NCI-H2227 (cell line): ENCODE data around the gene OLFML2A.
A peak's percentile ranks its signal among the peaks of the same experiment; 100 is the strongest.
"Not testable (repeated sequence)": the region's sequence is repeated elsewhere in the genome, so short reads cannot be mapped to it uniquely, and the experiment has no call there.

ENCODE experiments used
- DNase-seq: peaks from one replicate; lab custom pipeline; 2025; ENCODE audit not compliant: unreplicated experiment; lab: John Stamatoyannopoulos, UW

Gene OLFML2A

DNA sequence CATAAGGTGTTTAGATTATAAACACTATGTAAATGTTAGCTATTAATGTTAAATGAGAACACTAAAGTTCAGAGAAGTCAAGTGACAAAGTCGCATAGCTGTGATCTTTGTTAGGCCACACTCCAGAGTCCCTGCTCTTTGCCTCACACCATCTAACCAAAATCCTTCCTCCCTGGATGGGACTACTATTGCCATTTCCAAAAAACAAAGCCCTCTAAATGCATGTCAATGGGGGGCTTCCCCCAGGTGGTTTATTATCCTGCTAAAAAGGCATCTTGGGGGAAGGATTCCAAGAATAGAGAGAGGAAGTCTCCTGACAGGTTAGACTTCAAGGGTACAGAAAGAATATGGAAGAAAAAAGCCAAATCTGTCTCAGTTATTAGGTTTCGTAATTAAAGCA lies 16.2 kb upstream of the OLFML2A start:
- no peak for DNase-seq

DNA sequence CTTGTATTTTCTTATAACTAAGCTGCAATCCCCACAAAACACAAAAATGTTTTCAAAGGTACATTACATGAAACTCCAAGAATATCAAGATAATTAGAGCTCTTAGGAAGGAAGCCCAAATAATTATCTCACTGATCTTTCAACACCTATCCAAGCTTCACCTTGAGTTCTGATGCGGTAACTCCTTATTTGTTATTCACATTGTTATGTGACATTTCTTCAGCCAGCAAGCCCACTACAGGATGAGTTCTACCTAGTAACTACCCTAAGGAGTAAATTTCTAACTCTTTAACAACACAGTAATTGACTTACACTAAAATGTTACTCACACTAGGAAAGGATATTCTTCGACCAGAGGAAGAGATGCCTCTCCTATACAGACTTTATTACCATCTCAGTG lies 15.7 kb upstream of the OLFML2A start:
- DNase-seq: no peak

DNA sequence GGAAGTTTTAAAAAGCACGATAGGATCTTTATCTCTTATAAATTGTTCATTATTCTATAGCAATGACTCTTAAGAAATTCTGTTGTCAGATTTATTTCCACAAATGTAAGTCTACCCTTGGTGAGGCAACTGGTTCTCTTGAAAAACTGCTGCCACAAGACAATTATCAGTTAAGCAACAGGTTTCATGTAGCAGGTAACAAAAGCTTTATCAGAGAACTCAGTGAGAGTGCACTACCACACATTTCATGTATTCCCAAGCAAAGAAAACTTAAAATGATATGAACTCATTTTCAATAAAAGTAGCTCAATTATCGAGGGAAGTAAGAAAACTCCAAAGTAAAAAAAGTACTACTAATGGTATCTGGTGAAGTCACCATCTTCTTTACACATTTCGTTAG lies 15.2 kb upstream of the OLFML2A start:
- DNase-seq: no peak

GRCh38 chr9:124762633-124763032 lies 14.3 kb upstream of the OLFML2A start:
- DNase-seq: no peak

DNA sequence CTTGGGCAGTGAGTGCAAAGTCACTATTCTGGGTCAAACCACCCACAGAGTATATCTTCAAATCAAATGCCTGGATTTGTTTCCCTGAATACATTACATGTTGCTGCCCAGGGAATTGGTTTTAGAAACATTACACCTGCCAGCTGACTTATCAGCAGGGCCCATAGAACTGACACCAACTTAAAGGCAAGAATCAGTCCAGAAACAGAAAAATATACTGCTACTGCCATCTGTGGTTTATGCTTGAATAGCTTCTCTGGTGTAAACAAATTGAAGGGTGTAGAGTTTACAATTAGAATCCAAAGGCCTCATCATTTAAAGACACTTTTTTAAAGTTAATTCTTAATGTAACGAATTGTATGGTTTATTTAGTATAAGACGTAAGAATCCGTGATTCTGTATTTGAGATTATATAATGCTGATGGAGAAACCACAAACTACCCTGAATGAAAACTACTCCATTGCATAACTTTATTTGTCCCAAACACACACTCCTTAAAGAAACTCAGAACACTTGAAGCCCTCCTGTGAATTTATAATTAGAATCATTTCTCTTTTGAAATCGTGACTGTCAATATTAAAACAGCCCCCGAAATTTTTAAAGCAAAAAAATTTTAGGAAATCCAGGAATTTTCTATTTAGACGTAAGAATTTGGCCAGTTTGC lies 12.0 kb upstream of the OLFML2A start:
- DNase-seq: no peak

- no peak for DNase-seq
Measured at GRCh38 chr9:124765439-124765835, 11.5 kb upstream of the OLFML2A start.

GRCh38 chr9:124766326-124766725 lies 10.6 kb upstream of the OLFML2A start:
- no peak for DNase-seq

GRCh38 chr9:124766815-124767554 lies 9.9 kb upstream of the OLFML2A start:
- DNase-seq: no peak

- DNase-seq: no peak
Measured at GRCh38 chr9:124767821-124768220, 9.1 kb upstream of the OLFML2A start.

GRCh38 chr9:124768334-124768733 lies 8.6 kb upstream of the OLFML2A start:
- no peak for DNase-seq

DNA sequence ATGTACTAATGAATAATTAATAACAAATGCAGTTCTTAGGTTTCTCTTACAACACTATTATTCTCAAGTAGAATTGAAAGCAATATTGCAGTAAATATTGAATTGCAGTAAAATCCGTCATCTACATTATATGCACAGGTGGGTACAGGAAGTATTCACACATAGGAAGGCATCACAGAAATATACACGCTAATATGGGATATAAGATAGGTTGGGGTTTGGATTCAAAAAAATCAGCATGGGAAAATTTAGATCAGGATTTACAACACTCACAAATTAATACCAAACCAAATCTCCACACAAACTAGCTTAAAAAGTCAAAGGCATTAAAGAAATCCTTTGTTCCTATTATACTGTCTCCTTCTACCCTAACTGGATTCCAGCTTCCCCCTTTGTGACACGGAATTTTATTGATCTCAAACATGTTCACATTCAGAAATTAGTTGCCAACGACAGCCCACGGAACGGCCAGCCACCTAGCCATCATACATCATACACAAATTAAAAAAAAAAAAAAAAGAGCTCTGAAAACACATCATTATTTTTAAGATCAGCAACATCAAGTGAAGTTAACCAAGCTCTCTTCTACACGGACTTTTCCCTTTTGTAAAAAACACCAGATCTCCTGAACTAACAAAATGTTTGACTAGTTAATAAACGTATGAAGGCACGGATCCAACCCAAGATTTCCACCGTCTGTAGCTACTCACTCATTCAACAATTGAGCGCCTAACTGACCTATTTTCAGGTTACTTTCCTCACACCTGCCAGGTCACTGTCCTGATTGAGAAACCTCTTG lies 8.0 kb upstream of the OLFML2A start:
- DNase-seq: no peak

GRCh38 chr9:124769549-124770358 lies 7.2 kb upstream of the OLFML2A start:
- no peak for DNase-seq

DNA sequence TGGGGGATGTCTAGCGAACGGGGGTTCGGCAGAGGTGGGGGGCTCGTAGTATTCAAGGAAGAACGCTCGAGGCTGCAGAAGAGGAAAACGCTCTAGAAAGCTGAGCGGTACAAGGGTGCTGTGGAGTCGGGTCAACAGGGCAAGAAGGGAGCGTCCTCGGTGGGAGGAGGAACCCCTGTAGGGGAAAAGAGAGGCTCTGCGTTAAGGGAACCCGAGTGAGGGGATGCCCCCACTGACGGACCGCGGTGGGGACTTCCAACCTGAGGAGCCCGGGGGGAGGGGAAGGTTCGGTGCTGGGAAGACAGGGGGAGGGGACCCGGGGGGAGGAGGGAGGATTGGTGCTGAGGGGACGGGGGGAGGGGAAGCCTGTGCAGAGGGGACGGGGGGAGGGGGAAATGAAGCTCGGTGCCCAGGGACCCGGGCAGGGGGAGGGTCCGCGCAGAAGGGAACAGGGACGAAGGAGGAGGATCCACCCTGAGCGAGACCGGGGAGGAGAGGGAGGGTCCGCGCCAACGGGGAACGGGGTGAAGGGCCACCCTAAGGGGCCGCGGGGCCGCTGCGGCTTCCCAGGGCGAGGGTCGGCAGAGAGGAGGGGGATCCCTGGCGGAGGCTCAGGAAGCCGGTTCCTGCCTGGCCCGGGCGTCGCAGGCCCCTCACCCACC lies 6.4 kb upstream of the OLFML2A start:
- peak; percentile 39 for DNase-seq

DNA sequence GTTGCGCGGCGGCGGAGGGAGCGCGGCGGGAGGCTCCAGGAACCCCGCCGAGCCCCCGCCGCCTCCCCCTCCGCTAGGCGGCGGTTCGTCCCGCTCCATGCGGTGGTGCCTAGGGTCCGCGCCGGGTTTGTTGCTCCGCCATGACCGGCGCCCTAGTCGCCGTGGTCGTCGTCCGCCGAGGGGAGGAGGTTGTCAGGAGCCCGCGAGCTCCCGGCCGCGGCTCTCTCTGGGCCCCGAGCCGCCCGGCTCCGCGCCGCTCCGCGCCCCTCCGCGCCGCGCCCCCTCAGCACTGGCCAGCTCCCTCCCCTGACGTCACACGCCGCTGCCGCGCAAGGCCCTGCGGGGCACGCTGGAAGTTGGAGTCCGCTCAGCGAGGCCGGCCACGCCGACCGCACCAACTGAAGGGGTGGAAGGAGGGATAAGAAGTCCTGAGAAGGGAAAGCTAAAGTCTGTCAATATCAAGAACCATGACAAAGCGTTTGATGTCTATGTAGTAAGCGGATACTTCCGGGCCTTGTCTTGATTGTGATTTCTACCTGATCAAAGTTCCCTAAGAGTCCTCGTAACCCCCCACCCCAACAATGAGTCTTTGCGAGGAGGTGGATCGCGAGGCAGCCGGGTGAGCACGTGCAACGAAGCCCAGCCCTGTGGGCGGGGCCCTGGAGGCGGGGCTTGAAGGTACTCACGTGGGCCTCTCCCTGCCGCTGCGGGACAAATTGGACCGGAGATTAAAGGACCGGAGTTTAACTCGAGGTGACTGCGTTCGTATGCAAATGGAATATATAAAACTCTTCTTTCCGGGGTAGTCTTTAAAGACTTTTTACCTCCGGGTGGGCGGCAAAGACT lies 5.7 kb upstream of the OLFML2A start, which contains the start of gene NR6A1:
Gene NR6A1, minus strand, starts transcription at position 291 of the 846 bp plus-strand sequence.
- peak; percentile 94 for DNase-seq

- DNase-seq: peak; percentile 77
Measured at GRCh38 chr9:124771867-124772679, 4.9 kb upstream of the OLFML2A start.

DNA sequence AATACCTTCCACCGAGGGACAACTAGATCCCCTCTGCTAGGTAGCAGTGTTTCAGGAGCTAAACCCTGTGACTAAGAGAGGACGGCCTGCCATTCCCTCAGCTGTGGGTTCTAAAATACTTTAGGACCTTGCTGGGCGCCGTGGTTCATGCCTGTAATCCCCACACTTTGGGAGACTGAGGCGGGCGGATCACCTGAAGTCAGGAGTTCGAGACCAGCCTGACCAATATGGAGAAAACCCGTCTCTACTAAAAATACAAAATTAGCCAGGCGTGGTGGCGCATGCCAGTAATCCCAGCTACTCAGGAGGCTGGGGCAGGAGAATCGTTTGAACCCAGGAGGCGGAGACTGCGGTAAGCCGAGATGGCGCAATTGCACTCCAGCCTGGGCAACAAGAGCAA lies 4.1 kb upstream of the OLFML2A start:
- not testable (repeated sequence) for DNase-seq

- DNase-seq: no peak
Measured at GRCh38 chr9:124773473-124774128, 3.3 kb upstream of the OLFML2A start.
